Activated CD4-positive, alpha-beta memory T cell treated with anti-CD3 and anti-CD28 coated beads, Interleukin-2, amount 10 ng/mL, durations not matched to agents 7 days and 5 days (primary cell): ENCODE data around the gene MYCBPAP. TPM values are rescaled to one million over a fixed set of nuclear protein-coding genes. Genes with fewer than 3 reads are reported as not detected.

Source experiments
- CTCF ChIA-PET: fragments of 350-600 bp; sonication (Branson Sonifier 250); formaldehyde crosslinking; loops from one replicate; lab custom pipeline; 2021; ENCODE audit warnings: antibody characterized with exemption, inconsistent platforms; lab: Charles Lee
- POLR2A ChIA-PET: fragments of 350-600 bp; sonication (Branson Sonifier 250); formaldehyde crosslinking; loops from one replicate; lab custom pipeline; 2021; ENCODE audit warnings: antibody characterized with exemption; lab: Charles Lee
- DNase-seq: peaks from one replicate; pipeline ENCODE4 v3.0.0-alpha.2; 2020
- H3K27ac Mint-ChIP-seq: one replicate; pipeline ENCODE4 v1.8.0; 2021; ENCODE audit warnings: mild to moderate bottlenecking, mixed read lengths
- H3K27me3 Mint-ChIP-seq: one replicate; pipeline ENCODE4 v1.8.0; 2021; ENCODE audit warnings: mixed read lengths
- H3K36me3 Mint-ChIP-seq: one replicate; pipeline ENCODE4 v1.8.0; 2021; ENCODE audit warnings: low read depth, mixed read lengths
- H3K4me1 Mint-ChIP-seq: one replicate; pipeline ENCODE4 v1.8.0; 2021; ENCODE audit warnings: mixed read lengths
- H3K4me3 Mint-ChIP-seq: one replicate; pipeline ENCODE4 v1.8.0; 2021; ENCODE audit warnings: mild to moderate bottlenecking, mixed read lengths
- H3K9me3 Mint-ChIP-seq: one replicate; pipeline ENCODE4 v1.8.0; 2021; ENCODE audit warnings: mixed read lengths
- total RNA-seq, 2 experiments: library from RNA; stranded (reverse); gene quantifications; one replicate each; pipeline ENCODE4 v1.2.3, GENCODE V29; 2021

MYCBPAP gene
- total RNA-seq = 10 to 100 TPM; 13.4 to 15.2 TPM

- H3K4me3 Mint-ChIP-seq = peak within 1 kb of the TSS; percentile 94
- H3K36me3 Mint-ChIP-seq = peaks cover 9% of the 10 kb centered on the region
- peak within 1 kb of the TSS; percentile 84 for H3K27ac Mint-ChIP-seq
- H3K4me1 Mint-ChIP-seq = peaks cover 65% of the 10 kb centered on the region
- CTCF ChIA-PET = interaction anchor here (0.6 to 5.0 kb wide), 3 partner anchors 11 to 111 kb away, joined by 3 to 23 read pairs (median 5); partner anchors contain the start of genes LRRC59 and RSAD1
- no peaks in the 10 kb centered on the region for H3K9me3 Mint-ChIP-seq
- H3K27me3 Mint-ChIP-seq = no peaks in the 10 kb centered on the region
- POLR2A ChIA-PET = interaction anchor here (1.0 kb wide), 1 partner anchor 56 kb away, joined by 3 read pairs; no protein-coding TSS in a partner anchor
- peak; percentile 89 for DNase-seq
Measured at GRCh38 chr17:50507871-50508572, at the start of gene MYCBPAP. TSS of gene MYCBPAP (plus strand) at chr17:50508439. CDS start at chr17:50508675, 236 bp downstream.

GRCh38 chr17:50458701-50459676 lies 49.2 kb upstream of the MYCBPAP start:
- Mint-ChIP-seq H3K27ac (no peak overlapping the region), H3K36me3 (no peaks in the 10 kb centered on the region), H3K4me3 (no peak overlapping the region), H3K4me1 (no peaks in the 10 kb centered on the region), H3K9me3 (no peaks in the 10 kb centered on the region), H3K27me3 (no peaks in the 10 kb centered on the region)
- DNase-seq = no peak
- ChIA-PET POLR2A (no interaction called here), CTCF (no interaction called here)

- H3K27me3 Mint-ChIP-seq = no peaks in the 10 kb centered on the region
- DNase-seq = no peak
- ChIA-PET CTCF (no interaction called here), POLR2A (no interaction called here)
- H3K9me3 Mint-ChIP-seq = no peaks in the 10 kb centered on the region
- no peaks in the 10 kb centered on the region for H3K4me1 Mint-ChIP-seq
- H3K36me3 Mint-ChIP-seq = no peaks in the 10 kb centered on the region
- no peak overlapping the region for H3K27ac Mint-ChIP-seq
- H3K4me3 Mint-ChIP-seq = no peak overlapping the region
Measured at GRCh38 chr17:50459756-50460155, 48.5 kb upstream of the MYCBPAP start.

- ChIA-PET POLR2A (no interaction called here), CTCF (no interaction called here)
- peaks cover 7% of the 10 kb centered on the region for H3K4me1 Mint-ChIP-seq
- H3K27me3 Mint-ChIP-seq = no peaks in the 10 kb centered on the region
- no peak overlapping the region for H3K27ac Mint-ChIP-seq
- no peaks in the 10 kb centered on the region for H3K36me3 Mint-ChIP-seq
- H3K4me3 Mint-ChIP-seq = no peak overlapping the region
- no peaks in the 10 kb centered on the region for H3K9me3 Mint-ChIP-seq
- no peak for DNase-seq
Measured at GRCh38 chr17:50460831-50461526, 47.3 kb upstream of the MYCBPAP start.

- no peak overlapping the region for H3K4me3 Mint-ChIP-seq
- H3K27ac Mint-ChIP-seq = no peak overlapping the region
- POLR2A ChIA-PET = no interaction called here
- no peaks in the 10 kb centered on the region for H3K36me3 Mint-ChIP-seq
- no peak for DNase-seq
- no peaks in the 10 kb centered on the region for H3K9me3 Mint-ChIP-seq
- peaks cover 13% of the 10 kb centered on the region for H3K4me1 Mint-ChIP-seq
- CTCF ChIA-PET = no interaction called here
- H3K27me3 Mint-ChIP-seq = no peaks in the 10 kb centered on the region
Measured at GRCh38 chr17:50461550-50462132, 46.6 kb upstream of the MYCBPAP start.

- CTCF ChIA-PET = no interaction called here
- no peak for DNase-seq
- Mint-ChIP-seq H3K9me3 (no peaks in the 10 kb centered on the region), H3K4me3 (no peak overlapping the region), H3K27ac (no peak overlapping the region), H3K36me3 (no peaks in the 10 kb centered on the region), H3K27me3 (peaks cover under 1% of the 10 kb centered on the region), H3K4me1 (peaks cover 20% of the 10 kb centered on the region)
- POLR2A ChIA-PET = no interaction called here
Measured at GRCh38 chr17:50462446-50462845, 45.8 kb upstream of the MYCBPAP start.

GRCh38 chr17:50464121-50464520 lies 44.1 kb upstream of the MYCBPAP start:
- no peaks in the 10 kb centered on the region for H3K36me3 Mint-ChIP-seq
- peaks cover 12% of the 10 kb centered on the region for H3K27me3 Mint-ChIP-seq
- CTCF ChIA-PET = no interaction called here
- no peak for DNase-seq
- H3K4me1 Mint-ChIP-seq = peaks cover 29% of the 10 kb centered on the region
- no peak overlapping the region for H3K4me3 Mint-ChIP-seq
- no peak overlapping the region for H3K27ac Mint-ChIP-seq
- H3K9me3 Mint-ChIP-seq = no peaks in the 10 kb centered on the region
- POLR2A ChIA-PET = no interaction called here

GRCh38 chr17:50464736-50465135 lies 43.5 kb upstream of the MYCBPAP start:
- no peak for DNase-seq
- ChIA-PET POLR2A (no interaction called here), CTCF (no interaction called here)
- Mint-ChIP-seq H3K36me3 (no peaks in the 10 kb centered on the region), H3K4me3 (no peak overlapping the region), H3K4me1 (peaks cover 29% of the 10 kb centered on the region), H3K27ac (no peak overlapping the region), H3K9me3 (no peaks in the 10 kb centered on the region), H3K27me3 (peaks cover 15% of the 10 kb centered on the region)

GRCh38 chr17:50465171-50465570 lies 43.1 kb upstream of the MYCBPAP start:
- CTCF ChIA-PET = no interaction called here
- H3K9me3 Mint-ChIP-seq = no peaks in the 10 kb centered on the region
- no peak for DNase-seq
- no peaks in the 10 kb centered on the region for H3K36me3 Mint-ChIP-seq
- H3K27me3 Mint-ChIP-seq = peaks cover 17% of the 10 kb centered on the region
- H3K4me3 Mint-ChIP-seq = no peak overlapping the region
- peaks cover 29% of the 10 kb centered on the region for H3K4me1 Mint-ChIP-seq
- H3K27ac Mint-ChIP-seq = no peak overlapping the region
- POLR2A ChIA-PET = no interaction called here

GRCh38 chr17:50465635-50466034 lies 42.6 kb upstream of the MYCBPAP start:
- no peak overlapping the region for H3K27ac Mint-ChIP-seq
- CTCF ChIA-PET = no interaction called here
- peaks cover 18% of the 10 kb centered on the region for H3K27me3 Mint-ChIP-seq
- no peaks in the 10 kb centered on the region for H3K36me3 Mint-ChIP-seq
- POLR2A ChIA-PET = no interaction called here
- H3K9me3 Mint-ChIP-seq = no peaks in the 10 kb centered on the region
- no peak overlapping the region for H3K4me3 Mint-ChIP-seq
- peaks cover 29% of the 10 kb centered on the region for H3K4me1 Mint-ChIP-seq
- DNase-seq = no peak

- Mint-ChIP-seq H3K27ac (no peak overlapping the region), H3K4me1 (peaks cover 29% of the 10 kb centered on the region), H3K4me3 (no peak overlapping the region), H3K9me3 (no peaks in the 10 kb centered on the region), H3K36me3 (no peaks in the 10 kb centered on the region), H3K27me3 (peaks cover 20% of the 10 kb centered on the region)
- DNase-seq = no peak
- ChIA-PET POLR2A (interaction anchor here (1.1 kb wide), 1 partner anchor 13 kb away, joined by 3 read pairs; no protein-coding TSS in a partner anchor), CTCF (no interaction called here)
Measured at GRCh38 chr17:50466371-50467113, 41.7 kb upstream of the MYCBPAP start.
